Inferior parietal cortex (tissue), 1 donor: ENCODE results near the gene AGO4.
A peak's percentile ranks its signal among the peaks of the same experiment; 100 is the strongest.
"Not testable (repeated sequence)": the region's sequence is repeated elsewhere in the genome, so short reads cannot be mapped to it uniquely, and the experiment has no call there.

ENCODE experiments used
- DNase-seq: peaks from one replicate; pipeline ENCODE4 v3.0.0-alpha.2; 2016; ENCODE audit errors: extremely low spot score

AGO4 gene

DNA sequence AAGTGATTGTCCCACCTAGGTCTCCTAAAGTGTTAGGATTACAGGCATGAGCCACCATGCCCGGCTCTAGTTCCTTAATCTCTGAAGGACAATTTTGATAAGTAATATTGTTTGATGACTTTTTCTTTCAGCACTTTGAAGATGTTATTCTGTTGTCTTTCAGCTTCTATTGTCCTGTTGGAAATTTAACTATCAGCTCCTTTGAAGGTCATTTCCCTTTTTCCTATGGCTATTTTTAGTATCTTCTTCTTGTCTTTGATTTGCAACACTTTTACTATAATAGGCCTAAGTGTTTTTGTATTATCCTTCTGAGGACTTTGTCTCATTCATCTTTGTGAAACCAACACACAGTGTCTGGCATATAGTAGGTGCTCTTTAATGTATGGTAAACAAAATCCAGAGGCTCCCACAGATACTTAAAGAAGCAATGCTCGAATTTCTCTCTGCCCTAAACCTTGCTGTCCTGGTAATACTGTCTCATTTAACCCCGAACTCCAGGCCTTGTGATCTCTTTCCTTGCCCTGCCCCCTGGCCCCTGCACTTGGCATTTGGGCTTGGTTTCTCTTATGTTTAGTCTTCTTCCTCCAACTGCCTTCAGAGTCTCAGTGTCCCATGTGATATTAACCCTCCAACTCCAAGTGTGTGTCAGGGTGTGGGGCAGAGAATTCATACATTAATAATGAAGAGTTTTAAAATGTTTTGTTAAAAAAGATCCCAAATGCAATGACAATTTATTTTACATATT is 56.2 kb downstream of the AGO4 start:
- no peak for DNase-seq

DNA sequence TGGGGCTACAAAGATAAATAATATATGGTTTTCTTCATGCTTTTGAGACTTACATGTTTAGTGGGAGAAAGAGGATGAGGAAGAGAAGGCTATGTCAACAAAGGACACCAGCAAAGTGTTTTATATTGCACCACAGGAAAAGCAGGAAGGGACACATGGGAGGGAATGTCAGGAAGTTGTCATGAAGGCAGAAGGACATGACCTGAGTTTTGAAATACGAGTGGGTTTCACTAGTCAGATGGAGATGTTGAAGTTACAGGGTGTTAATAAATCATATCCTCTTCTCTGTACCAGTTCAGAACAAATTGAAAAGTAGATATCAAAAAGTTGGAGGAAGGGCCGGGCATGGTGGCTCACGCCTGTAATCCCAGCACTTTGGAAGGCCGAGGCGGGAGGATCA is 57.0 kb downstream of the AGO4 start:
- no peak for DNase-seq

DNA sequence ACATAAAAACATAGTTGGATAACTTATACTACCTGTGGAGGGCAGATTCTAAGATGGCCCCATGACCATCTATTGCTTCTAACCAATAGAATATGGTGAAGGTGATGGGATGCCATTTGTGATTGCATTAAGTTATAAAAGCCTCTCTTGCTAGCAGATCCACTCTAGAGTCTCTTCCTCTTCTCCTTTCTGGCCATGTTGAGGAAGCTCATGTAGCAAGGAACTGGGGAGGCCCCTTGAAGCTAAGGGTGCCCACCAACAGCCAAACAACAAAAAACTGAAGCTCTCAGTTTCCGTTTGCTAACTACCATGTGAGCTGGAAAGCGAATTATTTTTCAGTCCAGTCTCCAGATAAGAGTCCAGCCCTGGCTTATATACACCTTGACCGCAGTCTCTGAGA is 59.2 kb downstream of the AGO4 start:
- DNase-seq: no peak

DNA sequence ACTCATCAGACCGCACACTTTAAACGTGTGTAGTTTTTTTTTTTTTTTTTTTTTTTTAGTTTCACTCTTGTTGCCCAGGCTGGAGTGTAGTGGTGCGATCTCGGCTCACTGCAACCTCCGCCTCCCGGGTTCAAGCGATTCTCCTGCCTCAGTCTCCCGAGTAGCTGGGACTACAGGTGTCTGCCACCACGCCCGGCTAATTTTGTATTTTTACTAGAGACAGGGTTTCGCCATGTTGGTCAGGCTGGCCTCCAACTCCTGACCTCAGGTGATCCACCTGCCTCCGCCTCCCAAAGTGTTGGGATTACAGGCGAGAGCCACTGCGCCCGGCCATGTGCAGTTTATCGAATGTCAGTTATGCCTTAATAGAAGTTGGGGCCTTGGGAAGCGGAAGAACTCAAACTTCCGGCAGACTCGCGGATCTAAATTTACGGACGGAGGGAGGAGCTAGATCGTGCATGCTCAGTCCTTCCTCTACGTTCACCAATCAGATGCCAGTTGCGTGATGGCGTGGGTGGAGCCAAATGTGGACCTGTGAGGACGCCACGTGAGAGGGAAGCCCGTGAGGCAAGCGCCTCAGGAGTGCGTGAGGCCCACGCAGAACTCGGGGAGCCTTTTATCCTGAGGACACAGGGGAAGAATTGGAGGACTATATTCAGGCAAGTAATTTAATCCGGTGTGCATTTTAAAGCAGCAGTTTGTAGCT is 61.6 kb downstream of the AGO4 start:
- DNase-seq: not testable (repeated sequence)

DNA sequence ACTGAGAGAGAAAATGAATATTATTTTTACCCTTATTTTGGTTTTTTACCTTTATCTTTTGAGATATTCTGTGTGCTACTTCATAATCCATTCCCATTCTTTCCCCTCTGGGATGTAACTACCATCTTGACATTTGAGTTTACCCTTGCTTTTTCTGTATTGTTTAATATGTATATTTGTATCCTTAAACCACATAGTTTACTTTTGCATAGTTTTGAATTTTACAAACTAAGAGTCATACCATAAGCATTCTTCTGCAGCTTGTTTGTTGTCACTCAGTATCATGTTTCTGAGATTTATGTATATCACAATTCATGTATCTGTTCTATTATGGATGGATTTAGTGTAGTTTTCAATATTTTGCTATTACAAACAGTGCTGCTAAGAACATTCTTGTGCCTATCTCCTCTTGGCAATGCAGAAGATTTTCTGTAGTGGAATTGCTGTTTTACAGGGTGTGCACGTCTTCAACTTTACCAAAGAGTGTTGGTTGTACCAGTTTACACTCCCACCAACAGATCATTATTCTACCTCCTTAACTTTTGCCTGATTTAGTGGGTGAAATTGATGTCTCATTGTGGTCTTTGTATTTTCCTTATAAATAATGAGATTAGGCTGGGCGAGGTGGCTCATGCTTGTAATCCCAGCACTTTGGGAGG is 63.0 kb downstream of the AGO4 start:
- no peak for DNase-seq

DNA sequence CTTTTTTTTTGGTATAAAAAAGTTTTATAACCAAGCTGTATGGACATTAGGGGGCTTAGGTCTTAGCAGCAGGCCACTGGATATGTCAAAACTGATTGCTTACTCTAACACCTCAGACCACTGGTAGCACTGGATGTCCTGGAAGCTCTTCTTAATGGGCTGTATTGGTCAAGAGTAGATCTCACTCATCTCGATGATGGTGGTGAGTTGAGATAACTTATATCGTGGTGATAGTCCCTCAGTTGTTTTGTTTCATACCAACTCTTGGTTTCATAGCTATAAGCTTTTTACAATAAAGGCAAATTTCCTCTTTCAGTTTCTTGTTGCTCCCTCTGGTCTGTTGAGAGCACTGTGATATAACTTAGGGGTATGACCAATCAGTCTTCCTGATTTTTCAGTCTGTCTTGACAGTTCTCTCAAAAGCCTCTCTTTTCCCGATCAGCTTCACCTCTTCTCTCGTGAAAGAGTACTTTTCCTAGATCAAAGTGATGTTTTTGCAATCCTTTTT is 65.5 kb downstream of the AGO4 start:
- DNase-seq: no peak

DNA sequence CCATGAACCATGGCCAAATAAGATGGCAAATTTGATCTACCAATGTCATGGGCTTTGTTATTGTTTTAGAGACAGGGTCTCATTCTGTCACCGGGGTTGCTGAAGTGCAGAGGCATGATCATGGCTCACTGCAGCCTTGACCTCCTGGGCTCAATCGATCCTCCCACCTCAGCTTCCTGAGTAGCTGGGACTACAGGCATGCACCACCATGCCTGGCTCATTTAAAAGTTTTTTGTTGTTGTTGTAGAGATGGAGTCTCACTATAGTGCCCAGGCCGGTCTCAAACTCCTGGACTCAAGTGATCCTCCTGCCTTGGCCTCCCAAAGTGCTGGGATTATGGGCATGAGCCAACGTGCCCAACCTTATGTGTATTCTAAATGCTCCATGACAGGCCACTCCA is 66.3 kb downstream of the AGO4 start:
- not testable (repeated sequence) for DNase-seq

DNA sequence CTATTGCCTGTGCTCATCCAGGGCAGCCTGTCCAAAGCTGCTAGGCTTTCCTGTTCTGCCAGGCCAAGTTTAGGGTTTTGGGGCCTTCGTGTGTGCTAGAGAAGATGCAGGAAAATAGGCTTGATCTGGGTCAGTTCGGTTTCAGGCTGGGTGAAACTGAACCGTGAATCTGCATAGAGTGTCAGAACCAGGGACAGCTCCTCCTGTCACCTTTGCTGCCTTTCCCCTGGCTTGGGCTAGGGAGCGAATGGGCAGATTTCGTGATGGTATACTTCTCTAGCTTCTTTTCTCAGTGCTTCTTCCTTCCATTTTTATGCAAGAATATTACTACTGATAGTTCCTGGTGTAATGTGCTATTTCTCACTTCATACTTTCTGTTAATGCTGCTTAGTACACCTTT is 69.2 kb downstream of the AGO4 start:
- no peak for DNase-seq

DNA sequence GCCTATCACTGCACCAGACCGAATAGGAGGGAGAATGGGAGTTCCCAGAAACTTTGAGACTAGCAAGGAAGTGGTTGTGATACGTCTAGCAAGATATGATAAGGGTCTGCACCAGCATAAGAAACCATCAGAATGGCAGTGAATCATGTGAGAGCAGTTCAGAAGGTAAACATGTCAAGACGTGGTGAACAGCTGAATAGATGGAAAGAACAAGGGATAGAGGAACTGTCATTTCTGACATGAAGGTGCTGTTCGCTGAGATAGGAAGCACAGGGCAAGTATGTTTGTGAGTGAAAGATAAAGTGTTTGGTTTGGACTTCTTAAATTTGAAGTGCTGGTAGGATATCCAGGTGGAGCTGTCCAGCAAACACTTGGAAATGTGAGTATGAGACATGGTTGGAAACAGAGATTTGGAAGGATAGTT is 74.0 kb downstream of the AGO4 start:
- no peak for DNase-seq

DNA sequence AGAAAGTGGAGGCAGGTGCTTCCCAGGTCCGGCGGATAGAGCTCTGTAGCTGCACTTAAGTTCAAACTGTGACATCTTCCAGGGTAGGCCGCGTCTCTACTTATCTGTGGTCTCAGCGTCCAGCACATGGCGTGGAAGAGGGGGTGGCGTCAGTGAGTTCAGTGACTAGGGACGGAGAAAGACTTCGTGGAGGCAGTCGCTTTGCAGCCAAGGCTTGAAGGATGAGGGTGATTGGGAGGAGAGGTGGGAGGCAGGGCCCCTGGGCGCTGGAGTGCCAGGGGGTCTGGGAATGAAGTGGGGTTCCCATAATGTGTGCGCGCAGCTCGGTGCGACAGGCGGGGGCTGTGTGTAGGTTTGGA is 74.7 kb downstream of the AGO4 start:
- DNase-seq: no peak

DNA sequence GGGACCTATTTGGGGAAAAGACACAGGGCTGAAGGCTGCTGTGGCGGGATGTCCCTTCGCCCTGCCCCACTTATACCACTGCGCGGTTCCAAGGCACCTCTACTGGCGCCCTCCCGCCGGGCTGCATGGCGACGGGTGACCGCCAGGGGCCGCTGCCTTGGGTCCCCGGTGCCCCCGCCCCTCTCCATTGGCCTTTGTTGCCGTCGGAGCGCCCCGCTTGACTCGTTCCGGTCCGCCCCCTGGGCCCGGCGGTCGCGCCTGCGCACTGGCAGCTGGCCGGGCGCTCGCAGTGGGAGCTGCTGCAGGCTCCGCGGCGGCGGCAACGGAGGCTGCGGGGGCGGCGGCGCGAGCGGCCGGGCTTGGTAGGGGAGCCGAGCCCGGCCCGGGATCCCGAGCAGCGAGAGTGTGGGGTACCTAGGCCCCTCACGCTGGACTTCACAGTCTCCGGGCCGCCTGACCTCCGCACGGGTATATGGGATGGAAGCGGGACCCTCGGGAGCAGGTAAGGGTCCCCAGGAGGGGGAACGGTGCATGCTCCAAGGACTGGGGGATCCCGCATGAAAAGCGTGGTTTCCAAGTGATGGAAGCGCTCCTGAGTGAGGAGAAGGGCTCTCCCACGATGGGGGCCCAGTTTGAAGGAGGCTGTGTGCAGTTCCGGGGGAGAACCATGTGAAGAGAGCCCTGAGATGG is 75.3 kb downstream of the AGO4 start, which contains the start of gene AGO1:
Gene AGO1 (plus strand): TSS at position 265 of the 690 bp plus-strand sequence. CDS start 213 bp downstream, at position 478.
- peak; percentile 91 for DNase-seq

DNA sequence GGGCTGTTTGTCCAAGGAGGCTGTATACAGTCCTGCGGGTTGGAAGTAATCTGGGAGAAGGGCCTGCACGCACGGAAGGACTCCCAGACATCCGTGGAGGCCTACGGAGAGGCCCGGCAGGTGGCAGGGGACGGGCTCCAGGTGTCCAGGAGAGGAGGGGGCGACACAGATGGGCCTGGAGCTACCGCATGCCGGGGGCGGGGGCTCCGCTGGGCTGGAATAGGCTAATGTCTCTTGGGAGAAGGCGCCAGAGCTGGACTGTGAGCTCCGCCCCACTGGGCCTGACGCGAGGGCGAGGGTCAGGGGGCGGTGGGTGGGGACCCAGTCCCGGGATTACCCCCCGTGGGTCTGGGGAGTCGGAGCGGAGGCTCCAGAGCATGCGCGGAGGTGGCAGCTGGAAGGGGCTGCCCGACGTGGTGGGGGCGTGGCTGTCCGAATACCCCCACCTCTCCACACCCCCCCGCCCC is 75.9 kb downstream of the AGO4 start:
- DNase-seq: no peak

DNA sequence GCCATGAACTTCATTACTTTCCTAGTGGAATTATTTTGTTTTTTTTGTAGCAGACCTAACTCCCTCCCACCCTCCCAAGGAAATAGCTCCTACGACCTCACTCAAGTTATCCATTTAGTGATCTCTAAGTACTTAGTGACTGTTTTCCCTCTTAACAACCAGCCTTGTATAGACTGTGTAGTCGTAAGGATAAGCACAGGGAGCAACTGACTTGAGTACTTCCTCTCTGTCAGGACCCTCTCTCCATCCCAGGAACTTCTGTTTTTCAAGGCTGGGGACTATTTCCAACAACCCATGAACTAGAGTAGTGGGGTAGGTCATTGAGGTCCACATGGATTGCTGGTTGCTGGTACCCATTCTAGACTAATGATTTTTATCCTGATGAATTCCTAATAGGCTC is 77.1 kb downstream of the AGO4 start:
- DNase-seq: no peak

DNA sequence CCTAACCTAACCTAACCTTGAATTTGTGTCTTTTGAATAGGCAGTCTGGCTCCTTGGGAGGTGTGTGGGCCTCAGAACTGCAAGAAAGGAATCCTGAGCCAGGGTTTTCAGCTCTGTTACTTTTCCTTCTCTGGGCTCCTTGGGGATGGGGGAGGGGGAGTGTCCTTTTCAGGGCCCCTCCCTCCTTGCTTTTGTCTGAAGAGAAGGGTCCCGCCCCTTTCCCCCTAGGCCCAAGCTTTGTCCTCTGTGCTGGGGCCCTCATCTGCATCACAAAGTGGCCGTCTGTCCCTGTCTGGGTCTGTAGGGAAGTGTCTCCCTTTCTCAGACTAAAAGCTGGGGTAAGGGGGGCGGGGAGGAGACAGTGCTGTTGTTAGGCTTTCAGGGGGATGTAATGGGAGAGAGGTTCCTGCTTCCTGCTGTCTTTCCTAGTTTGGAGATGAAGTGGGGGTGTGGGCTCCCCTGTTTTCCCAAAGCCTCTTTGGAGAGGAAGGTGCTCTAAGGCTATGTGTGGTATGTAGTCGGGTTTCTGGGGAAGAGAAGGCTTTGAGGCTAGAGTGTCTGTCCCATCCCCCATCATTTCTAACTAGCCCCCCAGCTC is 78.2 kb downstream of the AGO4 start:
- no peak for DNase-seq

DNA sequence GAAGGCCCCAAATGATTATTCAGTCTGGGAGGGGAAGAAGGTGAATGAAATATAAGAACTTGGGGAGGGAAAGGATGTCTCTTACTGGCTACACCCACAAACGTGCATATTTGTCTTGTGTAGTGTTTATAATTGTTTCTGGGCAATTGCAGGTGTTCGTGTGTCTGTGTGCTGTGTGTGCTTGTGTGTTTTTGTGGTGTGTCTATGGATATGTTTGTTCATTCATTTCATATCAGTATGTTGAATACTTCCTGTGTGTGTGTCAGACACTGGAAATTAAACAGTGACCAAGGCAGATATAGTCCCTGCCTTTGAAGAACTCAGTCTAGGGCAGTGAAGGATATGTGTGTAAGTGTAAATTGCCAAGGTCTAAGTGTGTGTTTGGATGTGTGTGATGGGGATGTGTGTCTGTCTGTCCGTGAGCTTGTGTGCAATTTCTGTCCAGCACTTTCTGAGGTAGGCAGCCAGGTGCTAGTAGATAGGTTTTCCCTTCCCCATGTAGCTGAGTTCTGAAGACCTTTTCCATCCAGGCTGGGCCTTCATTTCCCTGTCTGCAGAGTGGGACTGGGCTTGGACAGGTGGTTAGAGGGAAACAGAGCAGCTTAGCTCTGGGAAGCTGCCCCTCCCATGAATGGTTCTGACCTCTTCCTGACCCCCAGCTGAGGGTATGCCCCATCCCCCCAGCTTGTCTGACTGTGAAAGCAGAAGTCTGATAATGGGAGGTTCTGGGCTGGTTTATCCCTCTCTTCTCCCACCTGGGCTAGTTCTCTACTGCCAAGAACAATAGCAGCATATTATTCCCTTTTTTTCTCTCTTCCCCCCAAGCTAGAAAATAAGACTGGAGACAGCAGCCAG is 79.0 kb downstream of the AGO4 start:
- no peak for DNase-seq

DNA sequence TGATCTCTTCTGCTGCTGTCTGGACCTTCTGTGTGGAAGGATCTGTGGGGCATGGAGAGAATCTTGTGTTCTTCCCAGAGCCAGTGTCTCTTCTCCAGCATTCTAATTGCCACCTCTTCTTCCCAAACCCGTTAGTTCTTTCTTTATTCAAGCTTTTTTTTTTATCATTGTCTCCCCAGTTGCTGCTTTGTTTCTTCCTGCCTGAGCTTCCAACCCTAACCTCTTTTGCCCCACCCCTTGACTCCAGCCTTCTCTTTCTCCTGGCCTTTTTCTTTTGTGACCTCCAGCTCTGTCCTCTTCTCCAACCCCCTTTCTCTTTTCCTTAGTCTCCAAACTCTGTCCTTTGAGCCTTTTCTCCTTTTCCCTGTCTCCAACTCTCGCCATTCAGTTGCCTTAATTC is 79.7 kb downstream of the AGO4 start:
- DNase-seq: no peak

DNA sequence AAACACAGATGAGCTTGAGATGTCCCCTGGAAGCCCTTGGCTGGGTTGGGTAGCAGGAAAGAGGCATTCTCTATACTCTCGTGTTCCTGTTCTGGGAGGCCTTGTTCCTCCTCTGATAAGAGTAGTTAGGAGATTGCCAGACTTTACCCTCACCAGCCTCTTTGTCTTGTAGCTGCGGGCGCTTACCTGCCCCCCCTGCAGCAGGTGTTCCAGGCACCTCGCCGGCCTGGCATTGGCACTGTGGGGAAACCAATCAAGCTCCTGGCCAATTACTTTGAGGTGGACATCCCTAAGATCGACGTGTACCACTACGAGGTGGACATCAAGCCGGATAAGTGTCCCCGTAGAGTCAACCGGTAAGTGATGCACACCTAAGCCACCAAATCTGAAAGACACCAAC is 80.4 kb downstream of the AGO4 start:
- DNase-seq: no peak

DNA sequence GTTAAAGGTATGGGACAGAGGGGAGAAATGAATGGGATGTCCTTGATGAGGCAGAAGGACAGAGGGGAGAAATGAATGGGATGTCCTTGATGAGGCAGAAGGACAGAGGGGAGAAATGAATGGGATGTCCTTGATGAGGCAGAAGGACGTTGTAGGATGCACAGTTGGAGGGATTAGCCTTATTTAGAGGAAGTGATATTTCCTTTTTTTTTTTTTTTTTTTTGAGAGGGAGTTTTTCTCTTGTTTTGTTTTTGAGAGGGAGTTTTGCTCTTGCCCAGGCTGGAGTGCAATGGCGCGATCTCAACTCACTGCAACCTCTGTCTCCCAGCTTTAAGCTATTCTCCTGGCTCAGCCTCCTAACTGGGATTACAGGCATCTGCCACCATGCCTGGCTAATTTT is 81.2 kb downstream of the AGO4 start:
- DNase-seq: not testable (repeated sequence)

DNA sequence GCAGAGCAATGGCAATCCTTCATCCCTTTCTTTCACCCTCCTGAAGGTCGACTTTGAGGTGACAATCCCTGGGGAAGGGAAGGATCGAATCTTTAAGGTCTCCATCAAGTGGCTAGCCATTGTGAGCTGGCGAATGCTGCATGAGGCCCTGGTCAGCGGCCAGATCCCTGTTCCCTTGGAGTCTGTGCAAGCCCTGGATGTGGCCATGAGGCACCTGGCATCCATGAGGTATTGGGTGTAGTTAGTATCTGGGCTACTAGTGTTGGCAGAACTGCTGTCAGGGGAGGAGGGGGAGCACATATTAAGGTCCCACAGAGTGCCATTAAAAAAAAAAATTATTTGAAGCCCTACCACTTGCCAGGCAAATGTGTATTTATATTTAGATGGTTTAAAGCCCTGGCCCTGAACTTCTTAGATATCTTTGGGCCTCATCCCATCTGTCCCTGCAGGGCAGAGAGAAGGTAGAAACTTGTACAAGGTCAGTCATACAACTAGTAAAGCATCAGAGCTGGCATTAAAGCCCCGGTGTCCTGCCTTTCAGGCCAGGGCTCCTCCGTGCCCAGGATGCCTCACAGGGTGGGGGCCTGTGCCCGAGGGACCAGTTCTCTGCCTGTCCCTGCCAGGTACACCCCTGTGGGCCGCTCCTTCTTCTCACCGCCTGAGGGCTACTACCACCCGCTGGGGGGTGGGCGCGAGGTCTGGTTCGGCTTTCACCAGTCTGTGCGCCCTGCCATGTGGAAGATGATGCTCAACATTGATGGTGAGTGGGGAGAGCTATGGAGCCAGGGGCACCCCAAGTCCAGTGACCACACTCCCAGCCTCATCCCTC is 85.4 kb downstream of the AGO4 start:
- no peak for DNase-seq

DNA sequence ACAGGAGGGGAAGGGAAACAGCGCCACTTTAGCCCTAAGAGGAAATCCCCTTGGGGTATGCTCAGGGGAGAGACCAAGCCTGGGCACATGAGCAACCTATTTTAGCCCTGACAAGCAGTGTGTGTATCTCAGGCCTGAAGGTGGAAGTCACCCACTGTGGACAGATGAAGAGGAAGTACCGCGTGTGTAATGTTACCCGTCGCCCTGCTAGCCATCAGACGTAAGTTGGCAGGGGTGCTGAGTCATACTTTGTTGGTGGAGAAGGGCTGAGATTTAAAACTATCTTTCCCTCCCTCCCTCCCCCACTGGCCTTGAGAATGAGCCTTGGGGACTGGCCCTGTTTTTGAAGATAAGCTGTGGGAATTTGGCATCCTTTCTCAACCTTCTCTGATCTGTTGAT is 86.4 kb downstream of the AGO4 start:
- DNase-seq: no peak
